Heart left ventricle (tissue), 13 donors: ENCODE results near the gene CDKN2B.

ENCODE experiments used
- CTCF ChIP-seq, 12 donors: fragments of 200-600 bp; sonication (generic) in 4 of 12; IDR thresholded peaks; one replicate each; pipeline versions ENCODE4 v1.5.0 to v1.8.0; 2018 to 2022; ENCODE audit warnings: antibody characterized with exemption in 12 of 12, mild to moderate bottlenecking in 5 of 12
- POLR2A ChIP-seq, 2 donors: fragments of 450-650 bp; IDR thresholded peaks; one replicate each; pipeline ENCODE4 v1.6.1; 2017; ENCODE audit warnings: antibody characterized with exemption in 2 of 2, mild to moderate bottlenecking in 2 of 2, moderate library complexity in 2 of 2
- donor health status: ischemic (EF 13 %, LVEDD 7.1; RV severe dilation, severe dysfunction).
- donor health status: DM: no; HTN: yes; CAD: no.
- donor health status: DM: no; HTN: no; CAD: no.
- donor health status: ischemic (EF 25% LVEDD 6.9; RV normal size, moderate dysfunction).
- donor health status: ischemic (EF 25% LVEDD 5.7; RV mildly dilated, moderate dysfunction).
- donor health status: ischemic (EF 35%, LVEDD 5.7; RV mildly dilated, moderate dysfunction).
- donor health status: nonischemic (EF 11% LVEDD 7.7; RV severe dilation, severe dysfunction).
- donor health status: DM: yes; HTN: yes; CAD: no.
- donor health status: PGD.
- donor health status: ischemic (EF 29% LVEDD 5.4; RV normal size, mild dysfunction).
- donor health status: nonischemic (EF 23%, LVEDD 6.1; RV moderate dilation, normal function).

DNA sequence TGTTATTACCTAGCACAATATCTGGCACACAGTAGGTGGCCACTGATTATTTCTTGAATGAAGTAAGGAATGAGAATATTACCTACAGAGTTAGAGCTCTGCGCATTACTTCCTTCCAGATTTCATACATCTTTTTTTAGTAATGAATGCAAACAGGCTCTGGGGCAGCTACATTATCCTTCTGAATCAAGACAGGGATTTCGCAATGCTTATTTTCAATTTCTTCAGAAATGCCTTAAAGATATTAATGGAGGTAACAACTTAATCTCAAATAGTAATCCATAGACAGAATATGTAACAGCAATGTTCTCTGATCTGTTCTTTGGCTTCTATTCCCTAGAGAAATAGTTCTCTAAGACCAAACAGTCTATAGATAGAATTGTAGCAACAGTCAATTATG is 47.5 kb downstream of the CDKN2B start:
- TF ChIP-seq CTCF (IDR thresholded peaks at IDR 0.05) (no peak), POLR2A (IDR thresholded peaks at IDR 0.05) (no peak)
